HepG2 (cell line): Measurements from ENCODE around the gene RIPK3. TPM values are rescaled to one million over a fixed set of nuclear protein-coding genes. Genes with fewer than 3 reads are reported as not detected.
A peak's percentile ranks its signal among the peaks of the same experiment; 100 is the strongest.

ENCODE experiments used
- BCL6 ChIP-seq: IDR thresholded peaks from 2 replicates; pipeline ENCODE4 v1.6.1; 2016; ENCODE audit warnings: missing genetic modification reagents, missing compliant biosample characterization
- CREM ChIP-seq, 2 experiments: sonication (generic) in 1 of 2; formaldehyde crosslinking in 1 of 2; IDR thresholded peaks; 2 replicates each; pipeline versions ENCODE4 v1.4.0 to v1.6.1; 2016 to 2020; ENCODE audit warnings: antibody characterized with exemption in 1 of 2, mild to moderate bottlenecking in 1 of 2, missing genetic modification reagents in 1 of 2
- DMTF1 ChIP-seq: sonication (generic); formaldehyde crosslinking; IDR thresholded peaks from 2 replicates; pipeline ENCODE4 v1.4.0; 2020; ENCODE audit warnings: mild to moderate bottlenecking, missing genetic modification reagents
- GATAD1 ChIP-seq: IDR thresholded peaks from 2 replicates; pipeline ENCODE4 v1.6.1; 2016; ENCODE audit warnings: missing genetic modification reagents, missing compliant biosample characterization
- MXD3 ChIP-seq: IDR thresholded peaks from 2 replicates; pipeline ENCODE4 v1.6.1; 2016; ENCODE audit warnings: mild to moderate bottlenecking, missing biosample characterization, missing genetic modification reagents
- NKX3-1 ChIP-seq: sonication (generic); formaldehyde crosslinking; IDR thresholded peaks from 2 replicates; pipeline ENCODE4 v1.5.0; 2020; ENCODE audit warnings: missing genetic modification reagents
- NR2F6 ChIP-seq, 2 experiments: IDR thresholded peaks; 2 replicates each; pipeline ENCODE4 v1.6.1; 2016; ENCODE audit warnings: antibody characterized with exemption in 1 of 2, mild to moderate bottlenecking in 1 of 2
- PATZ1 ChIP-seq: sonication (generic); formaldehyde crosslinking; IDR thresholded peaks from 2 replicates; pipeline ENCODE4 v1.4.0; 2020; ENCODE audit warnings: missing genetic modification reagents
- REL ChIP-seq: sonication (generic); formaldehyde crosslinking; conservative IDR thresholded peaks from 2 replicates; pipeline ENCODE4 v1.8.0; 2022; ENCODE audit warnings: mild to moderate bottlenecking, missing genetic modification reagents, moderate library complexity
- RNF219 ChIP-seq: sonication (generic); formaldehyde crosslinking; IDR thresholded peaks from 2 replicates; pipeline ENCODE4 v1.5.0; 2020; ENCODE audit warnings: mild to moderate bottlenecking, missing genetic modification reagents
- SOX13 ChIP-seq, 3 experiments: fragments of 450-650 bp in 1 of 3; sonication (generic) in 1 of 3; formaldehyde crosslinking in 1 of 3; IDR thresholded peaks in 2 of 3; conservative IDR thresholded peaks in 1 of 3; 2 replicates each; pipeline versions ENCODE4 v1.5.0 to v1.6.1; 2016 to 2020; ENCODE audit warnings: antibody characterized with exemption in 1 of 3, mild to moderate bottlenecking in 1 of 3, missing compliant biosample characterization in 1 of 3, missing genetic modification reagents in 1 of 3, moderate library complexity in 1 of 3
- SP140L ChIP-seq: sonication (generic); formaldehyde crosslinking; IDR thresholded peaks from 2 replicates; pipeline ENCODE4 v1.4.0; 2020; ENCODE audit warnings: missing genetic modification reagents, borderline replicate concordance
- USF2 ChIP-seq, 2 experiments: sonication (generic) in 1 of 2; formaldehyde crosslinking in 1 of 2; IDR thresholded peaks; 2 replicates each; pipeline versions ENCODE4 v1.5.1 to v1.6.1; 2011 to 2020; ENCODE audit warnings: borderline replicate concordance in 1 of 2, low read depth in 1 of 2, low read length in 1 of 2, mild to moderate bottlenecking in 1 of 2, missing genetic modification reagents in 1 of 2, moderate library complexity in 1 of 2
- ZBTB7A ChIP-seq: sonication (generic); formaldehyde crosslinking; IDR thresholded peaks from 2 replicates; pipeline ENCODE4 v1.8.0; 2022; ENCODE audit warnings: mild to moderate bottlenecking, missing genetic modification reagents
- ZNF180 ChIP-seq: sonication (generic); formaldehyde crosslinking; IDR thresholded peaks from 2 replicates; pipeline ENCODE4 v1.4.0; 2020; ENCODE audit warnings: low read depth, missing genetic modification reagents, borderline replicate concordance
- ZNF639 ChIP-seq: conservative IDR thresholded peaks from 2 replicates; pipeline ENCODE4 v1.6.1; 2018; ENCODE audit warnings: missing genetic modification reagents
- polyA plus RNA-seq, 8 experiments: library from polyadenylated mRNA; depleted of rRNA in 3 of 8; stranded (reverse) in 7 of 8; unstranded in 1 of 8; fragments of >200 nt; fragmentation: Illumina TruSeq in 4 of 8; extraction: Trizol in 4 of 8; gene quantifications; 2 replicates each; pipeline versions ENCODE4 v1.2.1 to v1.2.3, GENCODE V29; 2011 to 2016; ENCODE audit warnings: low read depth in 4 of 8, missing spikeins in 1 of 8, mixed read lengths in 1 of 8; ENCODE audit not compliant: insufficient read depth in 1 of 8
- total RNA-seq, 5 experiments: library from RNA; depleted of rRNA; stranded (reverse); fragments of >200 nt; fragmentation: Illumina TruSeq; extraction: Trizol; gene quantifications; 2 replicates each; pipeline ENCODE4 v1.2.3, GENCODE V29; 2016; ENCODE audit warnings: low read depth in 1 of 5

The RIPK3 gene
- total and polyA plus RNA-seq, 2 of the 13 experiments (the other 11 are each of a cell fraction or from before 2014, with no cell fraction given) = not detected

- TF ChIP-seq USF2 (IDR thresholded peaks at IDR 0.05; ENCODE audit: low read depth, low read length) (no peak), USF2 (CRISPR knock-in tag; IDR thresholded peaks at IDR 0.05; ENCODE audit: borderline replicate concordance) (no peak), RNF219 (CRISPR knock-in tag) (no peak), NKX3-1 (CRISPR knock-in tag) (no peak), NR2F6 (IDR thresholded peaks at IDR 0.05) (no peak), NR2F6 (CRISPR knock-in tag; IDR thresholded peaks at IDR 0.05) (no peak), MXD3 (CRISPR knock-in tag) (no peak), CREM (IDR thresholded peaks at IDR 0.05) (no peak), CREM (CRISPR knock-in tag; IDR thresholded peaks at IDR 0.05) (no peak), BCL6 (CRISPR knock-in tag) (no peak), ZNF639 (CRISPR knock-in tag) (peak; percentile 37; the same call in 1 of the 2 replicates), SOX13 (IDR thresholded peaks at IDR 0.05) (no peak), SOX13 (CRISPR knock-in tag; conservative IDR thresholded peaks at IDR 0.05 in 1 of 2, IDR thresholded peaks at IDR 0.05 in 1 of 2) (peak in 1 of 2 experiments; percentile 32; a peak in 1 of 4 replicates), ZBTB7A (CRISPR knock-in tag) (no peak), DMTF1 (no peak), ZNF180 (CRISPR knock-in tag) (no peak), GATAD1 (peak; percentile 77; the same call in 1 of the 2 replicates), REL (CRISPR knock-in tag) (no peak), SP140L (CRISPR knock-in tag) (0 out of 2 replicates have a peak, but pooled peaks have one; percentile 51), PATZ1 (0 out of 2 replicates have a peak, but pooled peaks have one; percentile 14)
Measured at GRCh38 chr14:24297190-24297964, 42.4 kb downstream of the RIPK3 start (continued).
